Measurements from ENCODE around the gene MATCAP1.

MATCAP1 gene

DNA sequence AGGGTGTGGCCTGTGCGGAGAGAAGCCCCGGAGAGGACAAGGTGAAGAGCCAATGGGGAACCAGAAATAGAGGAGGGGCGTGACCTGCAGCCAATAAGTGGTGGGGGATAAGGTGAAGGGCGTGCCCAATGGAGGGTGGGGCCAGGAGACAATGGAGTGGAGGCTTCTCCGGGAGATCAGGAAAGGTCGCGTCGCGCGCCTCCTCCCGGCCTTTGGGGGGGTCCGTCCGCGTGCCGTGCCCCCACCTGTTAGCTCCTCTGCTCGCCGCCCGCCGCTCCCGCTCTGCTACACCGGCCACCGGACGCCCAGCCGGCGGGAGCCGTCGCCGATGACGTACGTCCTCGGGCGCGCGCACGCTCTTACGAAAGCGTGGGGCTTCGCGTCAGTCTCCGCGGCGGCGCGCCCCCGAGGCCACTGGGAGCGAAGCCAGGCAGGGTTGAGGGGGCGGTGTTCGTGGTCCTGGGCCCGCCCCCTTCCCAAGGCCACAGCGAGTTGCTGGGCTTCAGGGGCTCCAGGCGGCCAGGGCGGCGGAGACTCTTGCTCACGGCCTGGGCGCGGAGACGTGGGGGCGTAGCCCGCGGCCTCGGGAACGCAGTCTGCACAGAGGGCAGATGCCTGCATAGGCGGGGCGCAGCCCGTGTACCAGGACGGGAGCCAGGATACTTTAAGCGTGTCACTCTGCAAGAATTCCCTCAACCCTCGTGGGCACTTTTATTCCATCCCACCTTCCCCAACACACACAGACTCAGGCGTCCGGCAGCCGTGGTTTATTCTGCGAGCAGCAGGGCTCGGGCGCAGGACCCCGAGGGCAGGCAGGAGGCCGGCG lies at the start of gene MATCAP1:
Gene MATCAP1, minus strand, starts transcription at position 337 of the 826 bp plus-strand sequence. CDS start 3,353 bp downstream, outside the sequence.
- DNase-seq: peak; percentile 94

DNA sequence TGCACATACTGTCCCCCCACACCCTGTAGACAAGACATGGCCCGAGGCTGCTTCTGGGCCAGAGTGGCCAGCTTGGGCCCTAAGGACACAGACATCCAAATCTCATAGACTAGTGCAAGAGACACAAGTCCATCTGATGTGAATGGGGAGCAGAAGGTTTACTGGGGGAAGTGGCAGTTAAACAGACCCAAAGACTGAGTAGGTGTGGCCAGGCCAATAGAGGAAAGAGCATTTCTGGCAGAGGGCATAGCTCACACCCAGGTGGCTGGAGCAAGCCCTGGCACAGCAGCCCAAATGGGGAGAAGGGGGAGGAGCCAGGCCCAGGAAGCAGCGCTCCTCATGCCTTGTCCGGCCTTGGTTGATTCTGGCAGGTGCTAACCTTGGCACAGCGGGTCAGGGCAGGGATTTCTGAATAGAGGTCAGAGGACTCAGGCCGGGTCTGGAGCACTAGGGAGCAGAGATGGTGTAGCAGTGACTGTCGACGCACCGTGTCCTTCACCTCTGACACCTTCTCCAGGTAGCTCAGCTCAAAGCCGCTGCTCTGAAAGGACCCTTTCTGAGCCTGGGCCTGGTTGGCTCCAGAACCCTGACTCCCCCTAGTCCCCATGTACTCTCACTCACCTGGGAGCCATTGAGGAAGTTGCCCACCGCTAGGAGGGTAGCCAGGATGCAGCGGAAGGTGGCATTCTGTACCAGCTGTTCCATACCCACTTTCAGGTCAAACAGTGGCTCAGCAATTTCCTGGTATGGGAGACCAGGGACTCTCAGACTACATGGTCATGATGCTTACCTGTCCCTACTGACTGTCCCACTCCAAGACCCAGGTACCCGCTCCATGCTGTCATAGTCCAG lies 47.3 kb upstream of the MATCAP1 start:
- no peak for DNase-seq

DNA sequence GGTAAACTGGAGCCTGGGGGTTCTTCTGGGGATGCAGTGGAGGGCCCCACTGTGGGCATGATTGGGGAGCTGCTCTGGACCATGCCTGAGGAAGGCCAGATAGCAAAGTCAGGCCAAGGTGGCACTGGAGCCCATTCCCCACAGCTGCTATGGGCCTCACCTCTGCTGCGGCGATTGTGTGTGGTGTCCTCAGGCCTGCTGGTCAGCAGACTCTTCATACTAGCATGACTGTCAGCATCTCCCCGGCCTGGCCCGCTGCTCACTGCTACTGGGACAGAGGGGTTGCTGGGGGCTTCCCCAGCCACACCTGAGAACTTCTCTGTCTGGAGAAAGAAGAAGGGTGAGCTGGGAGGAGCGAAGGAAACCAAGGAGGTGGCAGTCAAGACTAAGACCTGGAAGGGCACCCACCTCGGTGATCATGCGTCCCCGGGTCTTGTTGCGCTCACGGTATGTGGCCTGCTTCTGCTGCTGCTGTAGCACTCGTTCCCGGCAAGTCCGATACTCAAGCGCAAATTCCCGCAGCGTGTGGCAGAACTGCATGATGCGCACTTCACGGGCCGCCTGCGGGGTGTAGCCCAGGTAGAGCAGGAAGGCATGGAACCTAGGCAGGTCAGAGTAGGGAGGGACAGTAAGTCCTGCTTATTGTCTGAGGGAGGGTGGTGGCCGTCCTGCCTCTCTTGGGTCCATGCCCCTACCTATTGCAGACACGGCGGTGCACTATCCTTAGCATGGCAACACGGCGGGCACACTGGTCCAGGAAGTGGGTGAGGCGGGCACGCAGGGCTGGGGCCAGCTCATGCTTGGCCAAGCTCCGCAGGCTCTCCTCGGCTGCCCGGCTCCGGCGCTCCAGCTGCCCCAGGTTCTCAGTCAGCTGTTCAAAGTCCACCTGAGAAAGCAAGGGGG lies 46.4 kb upstream of the MATCAP1 start:
- no peak for DNase-seq

DNA sequence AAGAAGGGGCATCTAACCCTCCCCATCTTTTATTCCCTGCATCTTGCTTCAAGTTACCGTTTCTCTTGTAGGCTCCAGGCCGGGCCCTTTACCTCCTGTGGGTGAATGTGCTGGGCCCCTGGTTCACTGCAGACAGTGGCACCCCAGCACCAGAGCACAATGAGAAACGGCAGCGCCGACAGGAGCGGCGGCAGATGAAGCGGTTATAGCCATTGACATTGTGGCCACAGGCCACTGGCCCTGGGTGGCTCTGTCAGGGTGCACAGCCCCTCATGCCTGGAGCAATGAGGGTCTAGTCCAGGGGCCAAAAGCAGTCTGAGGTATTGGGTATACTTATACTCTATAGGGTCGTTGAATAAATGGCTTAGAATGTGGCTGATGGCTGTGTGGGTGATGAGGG lies 45.1 kb upstream of the MATCAP1 start:
- no peak for DNase-seq

DNA sequence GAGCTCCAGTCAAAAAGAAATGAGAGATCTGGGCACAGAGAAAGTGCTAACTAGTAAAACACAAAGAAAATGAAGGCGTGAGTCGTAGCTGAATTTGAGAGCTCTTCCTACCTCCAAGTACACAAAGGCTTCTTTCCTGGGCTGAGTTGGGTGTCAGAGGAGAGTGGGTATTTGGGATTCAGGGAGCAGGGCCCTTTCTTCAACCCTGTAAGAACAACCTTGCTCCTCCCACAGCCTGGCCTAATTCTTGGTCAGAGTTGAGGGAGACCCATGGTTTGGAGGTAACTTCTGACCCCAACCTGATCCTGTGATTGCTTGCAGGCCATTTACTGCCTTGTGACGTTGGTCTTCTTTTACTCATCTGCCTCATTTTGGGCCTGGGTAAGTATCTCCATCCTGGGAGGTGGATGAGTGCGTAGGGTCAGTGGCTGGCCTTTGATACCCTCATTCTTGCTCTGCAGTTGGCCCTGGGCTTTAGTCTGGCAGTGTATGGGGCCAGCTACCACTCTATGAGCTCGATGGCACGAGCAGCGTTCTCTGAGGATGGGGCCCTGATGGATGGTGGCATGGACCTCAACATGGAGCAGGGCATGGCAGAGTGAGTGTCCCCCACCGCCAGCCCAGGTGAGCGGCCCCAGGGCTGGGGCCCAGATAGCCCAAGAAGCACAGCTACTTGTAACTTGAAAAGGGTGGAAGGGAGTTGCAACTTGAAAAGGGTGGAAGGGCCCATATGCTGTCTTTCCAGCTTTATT lies 44.4 kb upstream of the MATCAP1 start:
- DNase-seq: no peak

DNA sequence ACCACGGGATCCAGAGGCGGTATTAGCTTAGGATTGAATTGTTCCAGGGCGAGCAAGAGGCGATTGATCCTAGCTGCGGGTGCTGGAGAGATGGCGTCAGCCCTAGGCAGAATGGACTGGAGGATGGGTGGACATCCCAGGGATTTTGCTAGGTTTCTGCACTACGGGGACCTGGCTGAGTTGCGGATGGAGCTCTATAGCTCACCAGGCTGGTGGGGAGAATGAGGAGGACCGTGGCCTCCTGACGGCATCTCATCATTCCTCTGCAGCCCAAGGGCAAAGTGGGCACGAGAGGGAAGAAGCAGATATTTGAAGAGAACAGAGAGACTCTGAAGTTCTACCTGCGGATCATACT lies 43.8 kb upstream of the MATCAP1 start:
- no peak for DNase-seq

DNA sequence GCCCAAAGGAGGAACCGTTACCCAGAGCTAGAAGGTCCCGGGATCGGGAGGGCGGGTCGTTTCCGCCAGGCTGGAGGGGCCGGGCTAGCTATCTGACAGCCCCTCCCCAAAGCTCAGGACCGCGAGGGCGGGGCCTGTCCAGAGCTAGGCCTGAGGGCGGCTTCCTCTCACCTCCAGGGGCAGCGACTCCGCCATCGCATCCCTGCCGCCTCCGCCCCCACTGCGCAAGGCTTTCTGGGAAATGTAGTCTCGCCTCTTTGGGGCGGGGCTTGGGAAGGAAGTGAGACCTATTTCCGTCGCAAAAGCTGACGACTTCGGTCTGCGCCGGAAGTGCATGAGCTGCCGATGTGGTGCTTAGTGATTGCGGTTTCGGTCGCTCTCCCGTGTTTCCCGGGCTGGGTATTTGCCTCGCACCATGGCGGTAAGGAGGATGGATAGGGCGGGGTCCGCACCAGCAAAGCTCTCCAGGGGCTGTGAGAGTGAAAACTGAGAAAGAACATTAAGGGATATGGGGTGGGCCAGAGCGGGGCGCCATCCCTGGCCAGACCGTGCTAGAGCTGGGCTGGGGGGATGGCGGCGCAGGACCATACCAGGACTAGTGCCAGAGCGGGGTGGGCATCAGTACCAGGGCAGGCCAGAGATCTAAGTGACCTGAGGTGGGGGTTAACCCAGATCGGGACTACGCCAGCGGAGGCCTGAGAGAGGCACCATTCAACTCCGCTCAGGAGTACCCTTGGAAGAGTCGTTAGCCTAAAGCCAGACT lies 43.2 kb upstream of the MATCAP1 start, which contains the start of gene TMEM208:
Gene TMEM208, plus strand, starts transcription at position 327 of the 763 bp plus-strand sequence. Its CDS starts 89 bp downstream, at position 416.
- peak; percentile 97 for DNase-seq

DNA sequence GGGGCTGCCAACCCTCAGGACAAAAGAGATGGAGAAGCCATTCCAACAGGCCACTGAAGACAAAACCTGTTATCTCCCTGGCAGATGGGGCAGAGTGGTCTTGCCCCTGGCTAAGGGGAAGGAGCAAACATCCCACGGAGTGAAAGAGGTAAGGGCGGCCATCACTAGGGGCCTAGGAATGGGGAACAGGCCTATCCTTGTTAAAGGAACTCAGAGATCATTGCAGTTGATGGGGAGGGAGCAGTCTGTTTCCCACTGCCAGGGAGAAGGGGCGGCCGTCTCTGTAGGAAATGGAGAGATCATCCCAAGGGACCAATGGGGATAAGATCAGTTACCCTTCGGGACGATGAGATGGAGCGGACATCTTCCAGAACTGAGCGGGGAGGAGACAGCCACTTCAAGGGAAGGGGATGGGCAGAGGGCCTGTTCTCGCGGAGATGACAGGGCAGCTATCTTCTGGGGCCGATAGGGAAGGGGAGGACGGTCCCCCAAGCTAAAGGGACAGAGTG lies 42.6 kb upstream of the MATCAP1 start:
- DNase-seq: no peak

DNA sequence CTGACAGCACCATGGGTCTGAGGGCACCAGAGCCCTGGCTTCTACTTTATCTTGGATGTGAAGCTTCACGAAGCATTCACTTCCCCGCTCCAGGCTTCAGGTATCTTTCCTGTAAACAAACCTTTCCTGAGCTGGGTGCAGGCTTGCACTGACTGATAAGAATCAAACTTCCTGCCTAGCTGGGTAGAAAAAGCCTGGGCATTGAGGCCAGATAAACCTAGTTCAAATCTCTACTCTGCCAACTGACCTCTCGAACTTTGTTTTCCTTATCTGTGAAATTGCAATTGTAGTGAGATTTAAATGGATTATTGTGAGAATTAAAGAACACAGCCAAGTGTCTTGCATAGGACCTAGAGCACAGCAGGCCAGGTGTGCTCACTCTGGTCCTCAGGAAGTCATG lies 40.2 kb upstream of the MATCAP1 start:
- no peak for DNase-seq

DNA sequence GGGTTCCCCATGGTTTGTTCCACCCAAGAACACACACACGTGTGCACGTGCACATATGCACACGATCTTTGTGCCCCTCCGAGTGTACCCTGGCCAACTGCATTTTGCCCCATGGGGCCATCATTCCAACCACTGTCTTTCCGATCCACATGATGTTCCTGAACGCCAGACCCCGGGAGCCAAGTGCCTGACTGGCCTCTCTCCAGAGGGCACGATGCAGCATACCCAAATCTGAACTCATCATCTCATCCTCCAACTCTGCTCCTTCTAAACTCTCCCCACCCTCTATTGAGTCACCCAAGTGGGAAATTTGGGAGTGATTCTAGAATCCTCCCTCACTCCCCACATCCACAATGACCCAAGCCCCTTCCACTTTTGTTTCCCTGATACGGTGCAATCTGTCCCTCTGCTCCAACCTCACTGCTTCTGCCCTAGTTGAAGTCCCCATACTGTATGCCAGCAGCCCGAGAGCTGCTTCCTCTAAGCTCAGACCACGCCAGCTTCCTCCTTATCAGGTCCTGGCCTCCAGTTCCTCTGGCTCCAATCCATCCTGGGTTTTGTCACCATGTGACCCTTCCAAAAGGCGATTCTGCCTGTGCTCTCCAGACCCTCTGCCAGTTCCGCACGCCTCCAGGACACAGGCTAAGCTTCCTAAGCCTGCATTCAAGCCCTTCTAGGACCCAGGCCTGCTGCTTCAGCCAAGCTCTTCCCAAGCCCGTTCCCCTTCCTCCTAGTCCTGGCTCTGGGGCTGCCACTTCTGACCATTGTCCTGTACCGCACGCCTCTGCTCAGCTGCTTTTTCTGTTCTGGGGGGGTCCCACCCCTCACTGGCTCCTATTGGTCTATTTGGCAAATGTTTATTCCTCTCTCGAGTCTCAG lies 33.1 kb upstream of the MATCAP1 start:
- no peak for DNase-seq

DNA sequence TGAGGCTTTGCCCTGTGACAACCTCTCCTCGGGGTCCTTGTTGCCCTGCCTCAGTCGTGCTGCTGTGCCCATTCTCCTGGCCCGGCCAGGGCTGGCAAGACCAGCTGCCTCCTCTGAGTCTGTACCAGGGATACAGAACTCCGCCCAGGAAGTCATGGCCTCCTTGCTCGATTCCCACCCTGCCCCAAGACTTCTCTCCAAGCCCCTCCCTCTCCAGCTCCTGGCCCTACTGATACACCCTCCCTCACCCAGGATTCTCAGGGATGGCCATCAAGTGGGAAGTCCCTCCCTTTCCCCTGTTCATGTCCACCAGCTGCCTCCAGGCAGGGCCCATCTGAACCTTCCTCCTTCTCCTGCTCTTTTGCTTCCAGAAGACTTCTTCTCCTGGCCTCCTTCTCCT lies 31.9 kb upstream of the MATCAP1 start:
- no peak for DNase-seq

DNA sequence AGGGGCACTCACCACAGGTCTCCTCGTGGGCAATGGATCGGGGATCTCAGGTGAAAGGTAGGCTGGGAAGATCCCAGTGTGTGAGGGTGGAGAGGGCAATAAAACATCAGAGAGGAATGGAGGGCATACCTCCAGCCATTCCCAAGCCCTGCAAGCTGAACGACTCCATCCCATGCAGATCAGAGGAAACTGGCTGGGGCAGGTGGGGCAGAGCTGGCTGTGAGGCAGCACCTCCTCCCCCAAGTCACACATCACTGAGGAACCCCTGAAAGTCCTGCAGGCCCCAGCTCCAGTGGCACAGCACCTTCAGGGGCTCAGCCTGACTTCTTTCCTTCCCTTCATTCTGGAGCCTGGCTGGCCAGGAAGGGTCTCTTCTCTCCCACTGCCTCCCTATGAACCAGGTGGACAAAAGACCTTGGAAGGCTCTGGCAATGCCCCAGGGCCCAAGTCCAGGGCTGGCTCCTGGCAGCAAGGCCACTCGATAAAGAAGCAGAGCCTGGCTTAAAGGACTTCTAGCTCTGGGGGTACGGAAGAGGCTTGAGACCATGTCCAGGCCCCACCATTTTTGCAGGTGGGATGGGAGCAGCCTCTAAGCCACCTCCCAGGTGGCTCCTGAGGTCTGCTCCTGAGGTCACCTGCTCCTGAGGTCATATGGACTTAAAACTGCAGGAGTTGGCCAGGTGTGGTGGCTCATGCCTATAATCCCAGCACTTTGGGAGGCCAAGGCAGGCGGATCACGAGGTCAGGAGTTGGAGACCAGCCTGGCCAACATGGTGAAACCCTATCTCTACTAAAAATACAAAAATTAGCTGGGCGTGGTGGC lies 29.6 kb upstream of the MATCAP1 start:
- DNase-seq: no peak

DNA sequence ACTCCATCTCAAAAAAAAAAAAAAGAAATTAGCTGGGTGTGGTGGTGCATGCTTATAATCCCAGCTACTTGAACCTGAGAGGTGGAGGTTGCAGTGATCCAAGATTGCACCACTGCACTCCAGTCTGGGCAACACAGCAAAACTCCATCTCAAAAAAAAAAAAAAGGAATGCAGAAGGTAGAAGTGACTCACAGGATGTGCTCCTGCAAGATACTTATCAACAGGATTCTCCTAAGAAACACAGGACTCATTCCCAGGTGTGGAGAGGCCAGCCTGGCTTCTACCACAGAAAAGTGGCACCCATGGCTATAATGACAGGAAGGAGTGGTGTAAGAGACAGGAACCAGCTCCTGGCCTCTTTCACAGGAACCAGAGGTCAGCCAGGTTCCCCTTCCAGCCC lies 29.0 kb upstream of the MATCAP1 start:
- DNase-seq: no peak

DNA sequence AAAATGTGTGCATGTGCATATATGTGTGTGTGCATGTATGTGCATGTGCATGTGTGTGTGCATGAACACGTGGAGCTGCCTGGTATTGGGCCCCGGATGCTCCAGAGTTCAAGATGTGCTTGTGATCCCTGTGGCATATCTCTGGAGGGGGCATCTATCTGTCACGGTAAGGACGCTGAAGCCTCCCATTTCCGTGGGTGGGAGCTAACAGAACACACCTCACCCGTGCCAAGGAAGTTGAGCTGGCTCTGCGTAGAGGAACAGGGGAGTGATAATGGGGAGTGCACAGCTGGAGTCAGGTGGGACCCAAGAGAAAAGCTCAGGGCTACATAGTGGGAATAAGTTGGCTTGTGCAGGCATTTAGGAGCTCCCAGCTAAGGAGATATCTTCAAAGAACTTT lies 27.9 kb upstream of the MATCAP1 start:
- no peak for DNase-seq

DNA sequence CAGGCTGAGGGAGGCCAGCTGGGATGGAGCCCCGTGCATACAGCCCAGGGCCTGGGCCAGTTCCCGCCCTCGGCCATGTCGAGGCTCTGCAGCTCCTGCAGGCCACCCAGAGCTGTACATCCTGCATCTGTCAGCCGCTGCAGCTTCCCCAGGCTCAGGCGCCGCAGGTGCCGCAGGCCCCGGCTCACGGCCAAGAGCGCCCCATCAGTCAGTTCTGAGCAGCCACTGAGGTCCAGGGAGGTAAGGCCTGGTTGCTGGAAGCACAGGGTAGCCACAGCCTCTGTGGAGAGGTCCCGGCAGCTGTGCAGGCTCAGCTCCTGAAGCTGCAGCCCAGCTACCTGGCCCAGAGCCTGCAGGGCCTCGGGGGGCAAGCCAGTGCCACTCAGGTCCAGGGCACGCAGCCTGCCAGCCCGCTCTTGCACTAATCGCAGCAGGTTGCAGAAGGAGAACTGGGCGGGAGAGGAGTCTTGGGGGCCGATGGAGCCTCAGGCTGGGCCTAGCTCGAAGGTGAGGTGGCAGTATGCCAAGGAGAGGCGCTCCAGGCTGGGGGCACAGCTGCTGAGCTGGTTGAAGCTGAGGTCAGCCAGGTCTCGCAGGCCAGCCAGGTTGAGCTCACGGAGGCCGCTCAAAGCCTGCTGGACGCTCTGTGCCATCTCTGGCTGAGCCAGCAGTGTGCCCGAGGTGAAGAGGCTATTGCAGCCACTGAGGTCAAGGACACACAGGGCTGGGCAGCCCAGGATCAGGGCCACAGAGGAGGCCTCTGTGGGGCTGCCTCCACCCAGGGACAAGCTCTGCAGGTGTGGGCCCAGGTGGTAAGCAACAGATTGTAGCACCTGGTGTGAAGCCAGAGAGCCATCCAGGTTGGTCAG lies 26.5 kb upstream of the MATCAP1 start:
- DNase-seq: no peak

DNA sequence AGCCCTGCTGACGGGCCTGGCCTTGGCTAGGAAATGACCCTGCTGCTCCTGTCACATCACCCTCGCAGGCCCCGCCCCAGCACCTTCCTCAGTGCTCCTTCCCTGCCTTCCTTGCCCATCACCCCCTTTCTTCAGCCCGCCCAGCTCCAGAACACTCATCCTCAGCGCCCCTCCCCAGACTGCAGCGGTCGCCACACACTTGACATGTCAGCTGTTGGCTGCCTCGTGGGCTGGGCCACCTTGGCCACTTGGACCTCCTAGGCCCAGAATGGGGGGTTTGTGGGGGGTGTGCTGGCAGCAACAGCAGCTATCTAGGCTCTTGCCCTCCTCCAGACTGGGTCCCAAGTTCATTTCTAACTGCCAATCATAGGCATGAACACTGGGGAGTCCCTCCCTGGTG lies 25.8 kb upstream of the MATCAP1 start:
- DNase-seq: no peak

DNA sequence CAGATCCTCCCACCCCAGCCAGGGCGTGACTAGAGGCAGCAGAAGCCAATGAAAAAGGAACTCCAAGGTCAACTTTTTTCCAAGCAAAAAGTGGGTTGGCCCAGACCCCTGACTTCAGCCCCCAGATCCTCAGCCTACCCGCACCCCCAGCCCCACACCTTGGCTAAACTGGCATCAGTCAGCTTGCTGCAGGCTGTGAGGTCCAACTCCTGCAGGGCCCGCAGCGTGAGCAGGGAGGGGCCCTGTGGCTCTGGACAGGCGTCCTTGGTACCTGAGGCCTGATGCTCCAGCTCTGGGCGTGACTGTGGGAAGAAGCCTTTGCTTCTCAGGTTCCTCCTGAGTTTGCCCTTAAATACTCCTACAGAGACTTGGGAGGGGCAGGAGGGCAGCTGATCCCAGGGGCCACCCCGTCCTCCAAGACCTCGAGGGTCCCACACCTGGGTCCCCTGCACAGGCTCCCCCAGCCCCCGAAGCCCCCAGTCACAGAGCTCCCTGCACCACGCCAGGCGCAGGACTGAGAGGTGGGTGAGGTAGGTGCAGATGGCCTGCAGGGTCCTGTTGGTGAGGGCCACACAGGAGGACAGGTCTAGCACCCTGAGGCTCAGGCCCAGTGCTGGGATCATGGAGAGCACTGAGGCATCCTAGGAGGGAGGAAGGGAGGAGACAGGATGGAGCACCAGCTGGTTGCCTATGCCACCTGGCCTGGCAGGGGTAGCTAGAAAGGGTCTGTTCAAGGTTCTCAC lies 24.6 kb upstream of the MATCAP1 start:
- no peak for DNase-seq

All from activated naive CD4-positive, alpha-beta T cell treated with anti-CD3 and anti-CD28 coated beads, Interleukin-2, amount 50 U/mL, for 16 hours (primary cell).